ENCODE results near the gene SELENOT.

DNA sequence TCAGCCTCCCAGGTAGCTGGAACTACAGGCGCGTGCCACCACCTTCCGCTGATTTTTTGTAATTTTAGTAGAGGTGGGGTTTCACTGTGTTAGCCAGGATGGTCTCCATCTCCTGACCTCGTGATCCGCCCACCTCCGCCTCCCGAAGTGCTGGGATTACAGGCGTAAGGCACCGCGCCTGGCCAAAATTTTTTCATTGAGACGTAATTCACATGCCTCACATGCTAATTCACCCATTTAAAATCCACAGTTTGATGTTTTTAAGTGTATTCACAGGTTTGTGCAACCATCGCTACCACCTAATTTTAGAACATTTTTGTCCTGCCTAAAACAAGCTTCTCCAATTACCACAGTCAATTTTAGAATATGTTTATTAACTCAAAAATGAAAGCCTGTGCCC, 37.1 kb downstream of the SELENOT start:
- no peak for TF ChIP-seq POLR2AphosphoS5 (IDR thresholded peaks at IDR 0.05)
- no peak for TF ChIP-seq CTCF (IDR thresholded peaks at IDR 0.05)
- no peak for TF ChIP-seq POLR2A (IDR thresholded peaks at IDR 0.05)

Measured in suprapubic skin (tissue), 4 donors.